Breast epithelium (tissue), 3 donors: ENCODE measurements around the gene UGT2A1.

Experiments
- POLR2A ChIP-seq: fragments of 450-650 bp; IDR thresholded peaks from one replicate; pipeline ENCODE4 v1.6.1; 2016; ENCODE audit warnings: antibody characterized with exemption, mild to moderate bottlenecking, moderate library complexity
- POLR2AphosphoS5 ChIP-seq, 3 donors: sonication (generic); formaldehyde crosslinking; IDR thresholded peaks; one replicate each; pipeline ENCODE4 v1.6.1; 2017; ENCODE audit warnings: antibody characterized with exemption in 3 of 3
- TF ChIP-seq, protein P1 (sequence below), 3 donors: fragments of 450-650 bp; IDR thresholded peaks; one replicate each; pipeline ENCODE4 v1.5.1; 2016 to 2017; ENCODE audit warnings: antibody characterized with exemption in 3 of 3, mild to moderate bottlenecking in 3 of 3, moderate library complexity in 3 of 3

DNA sequence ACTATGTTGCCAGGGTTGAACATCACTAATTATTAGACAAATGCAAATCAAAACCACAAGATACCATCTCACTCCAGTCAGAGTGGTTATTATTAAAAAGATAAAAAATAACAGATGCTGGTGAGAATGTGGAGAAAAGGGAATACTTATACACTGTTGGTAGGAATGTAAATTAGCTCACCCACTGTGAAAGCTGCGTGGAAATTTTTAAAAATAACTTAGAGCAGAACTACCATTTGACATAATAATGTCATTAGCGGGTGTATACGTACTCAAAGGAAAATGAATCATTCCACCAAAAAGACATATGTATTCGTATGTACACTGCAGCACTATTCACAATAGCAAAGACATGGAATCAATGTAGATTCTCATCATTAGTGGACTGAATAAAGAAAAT is 48.6 kb upstream of the UGT2A1 start:
- TF ChIP-seq, protein P1, sequence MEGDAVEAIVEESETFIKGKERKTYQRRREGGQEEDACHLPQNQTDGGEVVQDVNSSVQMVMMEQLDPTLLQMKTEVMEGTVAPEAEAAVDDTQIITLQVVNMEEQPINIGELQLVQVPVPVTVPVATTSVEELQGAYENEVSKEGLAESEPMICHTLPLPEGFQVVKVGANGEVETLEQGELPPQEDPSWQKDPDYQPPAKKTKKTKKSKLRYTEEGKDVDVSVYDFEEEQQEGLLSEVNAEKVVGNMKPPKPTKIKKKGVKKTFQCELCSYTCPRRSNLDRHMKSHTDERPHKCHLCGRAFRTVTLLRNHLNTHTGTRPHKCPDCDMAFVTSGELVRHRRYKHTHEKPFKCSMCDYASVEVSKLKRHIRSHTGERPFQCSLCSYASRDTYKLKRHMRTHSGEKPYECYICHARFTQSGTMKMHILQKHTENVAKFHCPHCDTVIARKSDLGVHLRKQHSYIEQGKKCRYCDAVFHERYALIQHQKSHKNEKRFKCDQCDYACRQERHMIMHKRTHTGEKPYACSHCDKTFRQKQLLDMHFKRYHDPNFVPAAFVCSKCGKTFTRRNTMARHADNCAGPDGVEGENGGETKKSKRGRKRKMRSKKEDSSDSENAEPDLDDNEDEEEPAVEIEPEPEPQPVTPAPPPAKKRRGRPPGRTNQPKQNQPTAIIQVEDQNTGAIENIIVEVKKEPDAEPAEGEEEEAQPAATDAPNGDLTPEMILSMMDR (IDR thresholded peaks at IDR 0.05), result no peak
- TF ChIP-seq POLR2A (no peak), POLR2AphosphoS5 (IDR thresholded peaks at IDR 0.05) (no peak)
